Skin of body (tissue), 2 donors: ENCODE data around the gene RNF11. TPM values are rescaled to one million over a fixed set of nuclear protein-coding genes. Genes with fewer than 3 reads are reported as not detected.
A peak's percentile ranks its signal among the peaks of the same experiment; 100 is the strongest.

Experiments
- DNase-seq: peaks from one replicate; lab custom pipeline; 2025; lab: John Stamatoyannopoulos, UW
- total RNA-seq: library from RNA; depleted of rRNA; stranded (reverse); fragments of >200 nt; gene quantifications from one replicate; pipeline ENCODE4 v1.2.3, GENCODE V29; 2014

Gene RNF11
- total RNA-seq, 1 donor from 2014 or later = 85.1 TPM

DNA sequence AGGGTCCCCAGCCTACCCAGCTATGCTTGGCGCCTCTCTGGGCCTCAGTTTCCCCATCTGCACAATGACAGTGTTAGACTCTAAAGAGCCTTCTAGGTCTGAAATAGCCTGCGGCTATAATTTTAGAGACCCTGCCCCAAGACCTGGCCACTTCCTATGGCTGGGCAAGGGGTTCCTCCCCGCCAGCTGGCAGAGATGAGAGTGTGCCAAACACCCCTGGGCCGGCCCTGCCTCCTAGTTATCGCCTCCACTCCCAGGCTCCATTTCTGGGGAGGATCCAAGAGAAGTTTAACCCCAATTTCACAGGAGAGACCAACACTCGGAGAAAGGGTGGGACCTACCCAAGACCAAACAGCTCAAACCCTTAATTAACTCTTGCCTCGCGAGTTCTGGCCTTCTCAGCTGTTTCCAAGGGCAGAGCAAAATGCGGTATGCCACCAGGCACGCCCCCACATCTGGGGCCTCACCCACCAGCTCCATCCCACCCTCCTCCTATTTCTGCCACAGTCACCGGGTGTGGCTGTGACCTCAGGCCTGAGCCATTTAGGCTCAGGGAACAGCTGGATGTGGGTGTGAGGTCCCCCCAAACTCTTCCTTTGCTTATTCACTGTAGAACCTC, 58.6 kb downstream of the RNF11 start:
- no peak for DNase-seq

DNA sequence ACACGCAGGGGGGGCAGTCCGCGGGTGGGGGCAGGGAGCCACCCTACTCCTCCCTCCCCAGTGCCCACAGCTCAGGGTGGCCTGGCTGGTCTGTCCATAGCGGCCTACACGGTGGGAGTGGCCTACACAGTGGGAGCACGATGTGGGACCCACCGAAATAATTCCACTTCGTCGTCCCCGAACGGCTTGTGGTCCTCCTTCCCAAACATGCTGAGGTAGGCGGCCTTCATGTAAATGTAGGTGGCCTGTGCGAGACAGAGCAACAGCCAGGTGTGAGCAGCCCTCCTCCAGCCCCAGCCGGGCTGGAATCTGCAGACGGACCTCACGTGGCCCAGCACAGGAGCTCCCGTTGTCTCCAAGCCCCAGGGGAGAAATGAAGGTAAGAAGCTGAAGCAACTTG, 59.9 kb downstream of the RNF11 start:
- DNase-seq = no peak

DNA sequence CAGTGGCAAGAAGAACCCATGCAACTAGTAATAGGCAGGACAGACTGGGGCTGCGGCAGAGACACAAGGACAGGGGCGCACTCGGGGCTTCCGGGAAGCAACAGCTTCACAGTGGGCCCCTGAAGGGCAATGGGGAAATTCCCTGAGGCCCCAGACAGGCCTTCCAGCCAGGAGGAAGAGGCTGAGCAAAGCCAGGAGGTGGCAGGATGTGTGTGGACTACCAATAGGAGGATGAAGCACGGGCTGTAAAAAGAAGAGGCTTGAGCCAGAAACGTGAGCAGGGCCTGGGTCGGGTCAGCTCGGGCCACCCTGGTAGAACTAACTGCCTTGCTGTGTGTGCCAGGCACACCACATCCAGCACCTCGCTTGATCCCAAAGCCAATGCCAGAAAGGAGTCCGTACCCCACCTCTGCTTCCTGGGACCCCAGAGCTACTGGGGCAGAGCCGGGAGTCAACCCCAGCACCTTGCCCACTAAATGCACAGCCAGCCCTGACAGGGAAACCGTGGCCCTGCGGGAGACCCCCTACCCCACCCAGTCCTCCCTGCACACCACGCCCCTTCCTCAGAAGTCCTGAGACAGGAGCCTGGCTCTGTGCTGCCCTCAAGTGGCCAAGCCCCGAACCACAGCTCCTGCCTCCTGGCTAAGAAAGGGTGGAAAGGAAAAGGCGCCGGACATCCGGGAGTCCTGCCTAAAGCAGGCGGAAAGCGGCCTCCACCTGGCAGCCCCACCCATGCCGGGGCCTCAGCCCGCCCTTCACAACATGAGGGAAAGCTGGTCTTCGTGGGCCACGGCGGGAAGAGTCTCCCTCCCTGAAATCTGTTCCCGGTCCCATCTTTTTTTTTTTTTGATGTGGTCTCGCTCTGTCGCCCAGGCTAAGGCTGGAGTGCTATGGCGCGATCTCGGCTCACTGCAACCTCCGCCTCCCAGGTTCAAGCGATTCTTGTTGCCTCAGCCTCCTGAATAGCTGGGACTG, 60.6 kb downstream of the RNF11 start:
- peak; percentile 51 for DNase-seq

DNA sequence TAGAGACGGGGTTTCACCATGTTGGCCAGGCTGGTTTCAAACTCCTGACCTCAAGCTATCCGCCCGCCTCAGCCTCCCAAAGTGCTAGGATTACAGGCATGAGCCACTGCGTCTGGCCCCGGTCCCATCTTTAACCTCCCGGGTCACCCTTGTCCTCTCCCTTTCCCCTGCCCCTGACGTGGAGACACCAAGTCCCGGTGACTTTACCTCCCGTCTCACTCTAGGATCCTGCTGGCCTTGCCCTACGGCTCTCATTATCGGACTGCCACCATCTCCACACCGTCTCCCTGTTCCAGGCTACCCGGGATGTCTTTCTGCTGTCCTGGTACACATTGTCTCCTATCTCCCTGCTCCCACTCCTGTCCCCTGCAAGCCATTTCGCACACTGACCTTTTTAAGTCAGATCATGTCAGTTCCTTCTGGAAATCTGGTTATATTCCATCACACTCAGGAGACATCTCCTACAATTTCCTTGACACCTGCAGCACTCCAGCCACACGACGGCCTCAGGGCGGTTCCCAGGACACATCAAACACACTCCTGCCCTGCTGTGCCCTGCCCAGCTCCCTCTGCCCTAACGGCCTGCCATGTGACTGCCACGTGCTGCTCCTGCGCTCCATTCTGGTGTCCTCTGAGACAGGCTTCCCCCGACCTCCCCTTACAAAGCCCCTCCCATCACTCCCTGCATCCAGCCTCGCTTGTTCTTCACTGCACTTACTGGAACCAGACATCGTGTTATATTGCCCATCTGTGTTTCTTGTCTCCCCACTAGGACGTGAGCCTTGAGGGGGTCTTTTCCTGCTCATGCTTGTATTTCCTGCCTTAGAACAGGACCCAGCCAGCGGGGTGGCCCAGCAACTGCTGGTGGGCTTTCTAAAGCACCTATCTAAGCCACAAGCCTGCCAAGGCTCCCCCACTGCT, 61.6 kb downstream of the RNF11 start:
- DNase-seq = no peak

DNA sequence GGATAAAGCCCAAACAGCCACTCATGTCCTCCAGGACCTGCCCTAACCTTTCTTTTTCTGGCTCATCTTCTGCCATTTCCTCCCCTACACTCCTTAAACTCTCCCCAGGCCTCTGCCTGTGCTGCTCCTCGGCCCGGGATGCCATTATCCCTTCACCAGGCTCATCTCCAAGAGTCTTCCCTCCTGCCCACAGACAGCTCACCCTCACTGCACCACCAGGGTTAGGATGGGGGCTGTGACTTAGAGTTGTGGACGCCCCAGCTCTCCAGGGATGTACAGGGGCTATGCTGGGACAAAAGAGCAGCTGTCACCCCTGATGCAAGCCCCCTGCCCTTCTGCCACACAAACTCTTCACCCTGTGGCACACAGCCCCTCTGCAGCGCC, 62.2 kb downstream of the RNF11 start:
- DNase-seq = no peak

DNA sequence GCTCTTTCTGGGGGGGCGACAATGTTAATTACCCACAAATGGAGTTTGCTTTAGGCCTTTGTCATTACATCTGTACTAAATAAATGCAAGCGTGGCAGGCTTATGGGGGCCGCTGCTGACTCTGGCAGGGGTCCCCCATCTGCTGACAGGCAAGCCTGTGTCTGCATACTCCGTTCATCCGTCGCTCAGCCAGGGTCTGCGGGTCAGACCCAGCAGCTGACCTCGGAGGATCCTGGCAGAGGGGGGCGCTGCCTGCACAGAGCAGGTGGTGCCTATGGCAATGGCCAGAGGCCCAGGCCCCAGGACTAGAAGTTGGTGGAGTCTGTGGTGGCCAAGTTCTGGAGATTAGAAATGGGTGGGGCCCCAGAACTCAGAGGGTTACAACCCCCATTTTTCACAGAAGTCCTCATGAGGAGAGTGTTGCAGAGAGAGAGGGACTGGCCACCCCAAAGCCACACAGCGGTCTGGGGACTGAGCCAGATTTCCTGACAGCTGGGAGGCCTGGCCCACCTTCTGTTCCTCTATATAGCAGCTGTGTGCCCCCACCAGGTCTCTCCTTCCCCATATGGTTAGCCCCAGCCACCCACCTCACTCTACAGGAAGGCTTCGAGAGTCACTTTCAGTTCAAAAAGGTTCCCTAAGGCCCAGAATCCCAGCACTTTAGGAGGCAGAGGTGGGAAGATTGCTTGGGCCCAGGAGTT, 63.3 kb downstream of the RNF11 start:
- no peak for DNase-seq

DNA sequence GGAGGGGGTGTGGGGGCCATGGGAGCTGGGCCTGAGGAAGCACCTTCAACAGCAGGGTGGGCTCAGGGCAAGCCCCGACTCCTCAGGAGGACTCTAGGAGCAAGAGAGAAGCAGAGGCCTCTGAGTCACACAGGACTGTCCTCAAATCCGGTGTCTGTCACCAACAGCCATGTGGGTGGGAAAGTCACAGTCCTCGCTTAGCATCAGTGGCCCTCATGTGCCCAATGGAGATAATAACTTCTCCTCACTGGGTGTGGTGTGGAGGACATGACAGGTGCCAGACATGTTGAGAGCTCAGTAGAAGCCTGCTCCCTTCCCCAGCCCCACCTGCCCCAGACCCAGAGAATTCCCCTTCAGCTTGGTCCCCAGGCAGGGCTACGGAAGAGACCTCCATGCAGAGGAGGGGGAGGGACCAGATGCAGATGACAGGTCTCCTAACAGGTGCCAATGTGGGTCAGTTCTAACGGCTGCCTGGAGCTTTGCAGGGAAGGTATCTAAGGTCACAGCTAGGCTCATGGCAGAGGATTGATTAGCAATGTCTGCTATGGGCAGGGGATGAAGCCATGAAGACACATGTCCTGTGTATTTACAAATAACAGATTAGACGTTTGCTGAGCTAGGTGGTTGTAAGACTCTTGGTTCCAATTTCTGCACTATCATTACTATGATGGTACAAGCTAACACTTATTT, 64.1 kb downstream of the RNF11 start:
- DNase-seq = no peak

DNA sequence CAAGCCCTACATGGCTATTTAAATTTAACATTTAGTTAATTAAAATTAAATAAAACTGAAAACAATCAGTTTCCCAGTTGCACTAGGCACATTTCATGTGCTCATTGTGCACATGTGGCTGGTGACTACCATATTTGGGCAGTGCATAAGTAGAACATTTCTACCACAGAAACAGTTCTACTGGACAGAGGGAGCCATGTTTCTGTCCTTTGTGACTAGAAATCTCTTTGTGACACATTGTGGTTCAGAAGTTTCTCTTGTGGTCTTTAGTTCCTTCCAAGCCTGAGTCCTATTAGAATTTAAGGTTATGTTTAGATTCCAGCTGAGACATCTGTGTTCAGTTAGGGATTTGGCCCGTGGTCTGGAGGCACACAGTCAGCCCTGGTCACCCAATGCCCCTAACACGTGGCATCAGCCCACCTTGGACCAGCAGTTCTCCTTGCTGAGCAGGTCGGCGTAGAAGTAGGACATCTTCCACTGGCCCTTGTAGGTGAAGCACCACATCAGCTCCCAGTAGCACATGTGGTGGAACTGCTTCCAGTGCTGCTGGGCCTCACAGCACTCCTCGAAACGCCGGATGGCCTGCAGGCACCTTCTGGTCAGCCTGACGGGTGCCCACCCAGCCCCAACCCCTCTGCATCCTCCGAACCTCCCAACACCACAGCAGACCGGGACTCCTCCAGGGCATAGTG, 65.2 kb downstream of the RNF11 start:
- DNase-seq = no peak

DNA sequence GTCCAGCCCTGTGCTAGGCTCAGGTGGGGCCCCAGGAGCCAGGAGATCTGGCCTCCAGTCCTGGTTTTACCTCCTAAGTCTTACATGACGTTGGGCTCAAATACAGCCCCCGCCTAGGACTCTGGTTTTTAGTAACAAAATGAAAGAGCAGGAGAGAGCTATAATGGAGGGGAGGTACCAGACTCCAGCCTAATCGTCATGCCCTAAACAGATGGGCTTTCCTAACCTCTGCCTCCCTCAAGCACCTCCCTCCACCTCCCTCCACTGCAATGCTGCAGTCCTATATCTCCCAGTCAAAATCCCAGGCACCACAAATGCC, 65.7 kb downstream of the RNF11 start:
- DNase-seq = no peak

DNA sequence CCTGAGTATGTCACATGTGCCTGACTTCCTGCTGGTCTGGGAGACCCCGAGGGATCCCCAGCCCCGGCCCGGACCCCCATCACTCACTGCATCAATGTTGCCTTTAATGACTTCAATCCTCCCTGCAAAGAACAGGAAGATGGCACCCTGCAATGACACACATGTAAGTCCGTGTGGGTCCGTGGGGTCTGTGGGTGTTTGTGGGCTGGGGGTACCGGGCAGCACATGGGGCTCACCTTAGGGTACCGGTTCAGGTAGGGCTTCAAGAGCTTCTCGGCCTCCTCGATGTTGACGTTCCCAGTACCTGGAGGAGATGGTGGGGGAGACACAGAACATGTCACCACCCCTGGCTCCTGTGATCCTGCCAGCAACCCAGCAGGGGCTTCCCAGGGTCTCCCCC, 66.2 kb downstream of the RNF11 start:
- no peak for DNase-seq

DNA sequence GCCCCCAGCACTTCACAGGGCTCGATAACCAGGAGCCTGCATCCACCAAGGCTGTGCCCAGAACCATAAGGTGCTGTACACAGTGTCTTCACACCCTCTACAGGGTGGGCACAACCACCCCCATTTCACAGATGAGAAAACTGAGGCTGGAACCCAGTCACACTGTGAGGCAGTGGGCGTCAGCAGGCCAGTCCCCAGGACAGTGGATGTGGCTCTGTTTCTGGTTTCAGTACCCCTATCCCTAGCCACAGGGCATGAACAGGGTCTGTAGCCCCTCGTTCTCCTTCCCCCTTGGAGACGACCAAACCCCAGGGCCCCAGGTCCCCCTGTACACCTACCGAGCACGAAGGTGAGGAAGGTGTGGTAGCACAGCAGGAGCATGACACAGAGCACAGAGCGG, 66.7 kb downstream of the RNF11 start:
- no peak for DNase-seq

DNA sequence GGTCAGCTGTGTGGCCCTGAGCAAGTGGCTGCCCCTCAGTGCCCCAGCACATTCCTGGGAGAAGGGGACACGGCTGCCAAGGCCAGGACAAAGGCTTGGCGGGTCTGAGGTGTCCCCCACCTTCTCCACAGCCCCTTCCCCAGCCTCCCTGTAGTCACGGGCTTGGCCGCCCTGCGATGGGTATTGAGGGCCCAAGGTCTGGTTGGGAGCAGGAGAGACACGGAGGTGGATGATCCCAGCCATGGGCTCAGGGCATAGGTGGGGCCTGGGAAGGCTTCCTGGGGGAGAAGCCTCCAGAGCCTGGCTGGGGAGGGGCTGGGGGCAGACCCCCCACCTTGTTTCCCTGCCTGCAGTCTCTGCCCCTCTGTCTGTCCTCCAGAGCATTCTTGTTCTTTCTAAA, 67.2 kb downstream of the RNF11 start:
- no peak for DNase-seq

DNA sequence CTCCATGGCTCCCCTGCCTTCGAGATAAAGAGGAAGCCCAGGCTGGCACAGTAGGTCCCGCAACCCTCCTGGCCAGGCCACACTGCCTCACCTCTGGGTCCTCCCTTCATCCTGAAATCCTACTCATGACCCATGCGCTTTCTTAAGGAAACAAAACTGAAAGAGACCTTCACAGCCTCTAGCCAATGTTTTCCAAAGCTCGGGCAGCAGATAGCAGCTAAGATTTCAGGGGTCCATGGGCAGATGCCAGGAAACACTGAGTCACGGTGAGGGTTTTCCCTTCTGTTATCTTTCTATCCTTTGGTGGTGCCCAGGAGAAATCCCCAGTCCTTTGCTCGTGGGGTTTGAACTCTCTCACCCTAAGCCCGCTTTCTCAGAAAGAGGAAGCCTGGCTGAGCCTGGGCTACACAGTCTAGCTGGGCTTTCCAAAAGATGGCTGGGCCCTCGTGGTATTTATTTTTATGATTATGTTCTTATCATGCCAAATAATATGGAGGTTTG, 67.7 kb downstream of the RNF11 start:
- DNase-seq = no peak

DNA sequence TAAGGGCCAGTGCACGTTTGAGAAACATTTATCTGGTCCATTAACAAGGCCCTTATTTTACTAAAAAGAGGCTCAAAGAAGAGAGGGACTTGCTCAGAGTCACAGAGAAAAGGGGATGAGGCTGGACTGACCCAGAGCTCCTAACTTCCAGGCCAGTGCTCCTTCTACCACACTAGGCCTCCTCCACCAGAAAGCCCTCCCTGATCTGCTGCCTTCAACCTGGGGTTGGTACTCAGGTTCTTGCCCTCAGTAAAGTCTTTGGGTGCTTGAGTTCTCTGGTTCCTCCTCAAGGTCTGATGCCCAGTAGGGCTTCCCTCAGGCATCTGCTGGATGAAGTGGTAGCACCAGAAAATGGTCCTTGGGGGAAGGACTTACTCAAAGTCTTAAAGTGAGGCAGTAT, 68.3 kb downstream of the RNF11 start:
- no peak for DNase-seq

DNA sequence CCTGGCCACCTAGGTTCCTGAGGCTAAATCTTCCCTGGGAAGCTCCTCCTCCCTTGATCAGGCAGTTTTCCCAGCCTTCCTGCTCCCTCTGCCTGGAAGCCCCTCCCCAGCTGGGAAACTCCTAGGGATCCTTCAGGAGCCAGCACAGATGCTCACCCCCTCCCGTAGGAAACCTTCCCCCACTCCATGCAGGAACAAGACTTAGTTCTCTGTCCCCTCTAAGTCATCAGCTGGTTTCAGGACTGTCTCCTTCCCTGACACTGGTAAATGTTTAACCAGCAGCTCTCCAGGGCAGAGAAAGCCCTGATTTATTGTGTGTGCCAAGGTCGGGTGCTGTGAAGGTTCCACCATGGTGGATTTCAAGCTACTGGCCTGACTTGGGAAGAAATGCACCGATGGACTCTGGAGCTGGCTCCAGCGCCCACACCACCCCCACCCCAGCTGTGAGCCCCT, 69.3 kb downstream of the RNF11 start:
- no peak for DNase-seq

DNA sequence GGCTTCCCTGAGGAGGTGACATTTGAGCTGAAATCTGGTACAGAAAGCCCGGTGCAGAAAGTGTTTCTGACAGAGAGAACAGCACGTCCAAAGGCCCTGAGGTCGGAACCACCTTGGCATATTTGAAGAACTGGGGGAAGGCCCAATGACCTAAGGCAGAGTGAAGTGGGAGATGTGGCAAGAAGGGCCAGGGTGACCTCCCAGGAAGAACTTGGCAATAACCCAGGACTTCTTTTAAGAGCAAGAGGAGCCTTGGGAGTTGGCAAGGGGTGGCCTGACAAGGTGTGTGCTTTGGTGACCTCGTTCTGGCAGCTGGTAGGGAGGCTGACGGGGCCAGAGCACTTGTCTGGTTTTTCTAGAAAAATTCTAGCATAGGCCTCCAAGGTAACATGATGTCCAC, 70.9 kb downstream of the RNF11 start:
- DNase-seq = no peak

DNA sequence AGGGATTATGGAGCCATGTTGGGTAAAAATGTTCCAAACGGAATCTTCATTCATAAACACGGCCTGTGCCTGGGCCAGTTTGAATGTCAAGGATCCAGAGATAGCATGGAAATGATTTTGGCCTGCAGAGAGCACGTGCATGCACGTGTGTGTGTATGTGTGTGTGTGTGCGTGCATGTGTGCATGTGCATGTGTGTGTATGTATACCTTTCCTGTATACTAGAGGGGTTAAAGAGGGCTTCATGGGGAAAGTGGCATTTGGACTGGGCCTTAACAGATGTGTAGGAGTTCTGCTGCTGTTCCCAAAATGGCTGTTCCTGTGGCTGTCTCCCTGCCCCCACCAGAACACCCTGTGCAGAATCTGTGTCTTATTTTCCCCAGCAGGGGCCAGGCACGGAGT, 72.6 kb downstream of the RNF11 start:
- DNase-seq = no peak

DNA sequence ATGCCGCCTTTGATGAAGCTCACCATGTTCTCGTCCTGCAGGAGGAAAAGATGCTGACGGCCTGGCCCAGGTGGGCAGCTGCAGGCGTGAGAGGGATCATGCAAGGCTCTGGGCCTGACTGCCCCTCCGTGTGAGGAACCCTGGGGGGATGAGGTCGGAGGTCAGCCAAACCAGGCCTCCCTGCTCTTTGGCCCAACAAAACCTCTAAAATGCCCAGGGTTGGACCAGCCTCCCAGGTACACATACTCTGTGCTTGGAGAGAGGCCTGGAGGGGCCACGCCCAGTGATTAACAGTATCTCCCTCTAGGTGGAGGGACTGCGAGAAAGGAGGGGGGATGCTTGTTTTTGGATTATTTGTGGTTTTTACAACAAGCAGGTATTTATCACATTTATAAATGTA, 73.2 kb downstream of the RNF11 start:
- DNase-seq = no peak

DNA sequence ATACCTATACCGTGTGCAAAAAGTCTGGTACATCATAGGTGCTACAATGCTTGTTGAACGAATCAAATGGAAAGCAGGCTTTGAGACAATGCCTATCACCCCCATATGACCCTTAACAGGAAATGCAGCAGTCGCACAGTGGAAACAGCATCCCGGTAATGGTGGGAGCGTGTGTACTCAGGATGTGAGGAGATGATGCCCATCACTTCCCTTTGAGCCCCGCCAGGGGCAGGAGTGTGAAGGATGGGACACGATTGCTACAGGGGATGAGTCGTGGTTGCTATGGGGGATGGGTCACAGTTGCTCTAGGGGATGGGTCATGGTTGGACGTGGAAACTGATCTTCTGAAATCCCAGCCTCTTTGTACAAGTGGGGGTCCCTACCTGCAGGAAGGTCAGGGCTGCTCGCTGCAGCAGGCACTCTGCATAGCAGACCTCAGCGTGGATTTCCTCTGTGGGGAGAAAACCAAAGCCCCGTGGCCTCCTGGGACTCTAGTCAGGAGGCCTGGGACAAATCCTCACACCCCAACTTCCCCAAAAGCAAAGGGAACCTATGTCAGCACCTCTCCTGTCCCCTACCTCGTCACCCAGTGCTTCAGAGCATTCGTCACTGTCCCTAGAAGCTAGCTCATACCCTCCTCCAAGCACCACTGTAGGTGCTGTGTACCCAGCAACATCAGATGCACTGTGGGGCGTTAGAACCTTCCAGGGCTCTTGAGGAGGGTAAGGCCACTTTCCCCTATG, 75.0 kb downstream of the RNF11 start:
- no peak for DNase-seq
